Measurements from ENCODE around the gene C6. TPM values are rescaled to one million over a fixed set of nuclear protein-coding genes. Genes with fewer than 3 reads are reported as not detected.

C6 gene
- total RNA-seq, 1 experiment from 2014 or later: not detected

- no peak overlapping the region for H3K27ac Mint-ChIP-seq
Observed at GRCh38 chr5:41199660-41200059, 13.7 kb downstream of the C6 start.

More at GRCh38 chr5:41199660-41200059, 13.7 kb downstream of the C6 start:
- no peaks in the 10 kb centered on the region for H3K4me1 ChIP-seq (ENCODE audit: insufficient read depth, low read length)
- no peak overlapping the region for H2BK15ac ChIP-seq (ENCODE audit: low read depth, low read length)
- H3K79me1 ChIP-seq (ENCODE audit: insufficient read depth, low read depth, low read length, poor library complexity, severe bottlenecking): no peaks in the 10 kb centered on the region
- no peak for TF ChIP-seq CTCF (conservative IDR thresholded peaks at IDR 0.05)
- H3K9me3 Mint-ChIP-seq: peaks cover 9 to 11% of the 10 kb centered on the region in 2 experiments
- no peaks in the 10 kb centered on the region for H4K20me1 ChIP-seq (ENCODE audit: control insufficient read depth, insufficient read depth, insufficient read length)
- DNase-seq: no peak
- no peak overlapping the region for H2AFZ ChIP-seq (ENCODE audit: low read length)
- H3K23ac ChIP-seq (ENCODE audit: insufficient read length, low read depth, low read length): no peak overlapping the region
- H3K79me2 ChIP-seq (ENCODE audit: insufficient read depth, low read length): no peaks in the 10 kb centered on the region
- no CpG with 5 or more reads among the region's 3 CpGs for WGBS (ENCODE audit: extremely low coverage, insufficient read length, low lambda C conversion rate)
- no peak overlapping the region for H3K4ac ChIP-seq (ENCODE audit: low read depth, low read length)
- no peaks in the 10 kb centered on the region; the same call in 1 of the 2 replicates for H3K27me3 Mint-ChIP-seq (ENCODE audit: low read depth)
- no peak overlapping the region for H2BK120ac ChIP-seq (ENCODE audit: low read depth, low read length, poor library complexity, severe bottlenecking)
- no peak overlapping the region for H3K4me3 Mint-ChIP-seq
- no peak overlapping the region for H3K56ac ChIP-seq (ENCODE audit: insufficient read length, low read depth, low read length)
- H2BK5ac ChIP-seq (ENCODE audit: insufficient read length, low read length): no peak overlapping the region
- H3K4me1 Mint-ChIP-seq: no peaks in the 10 kb centered on the region; a peak in 1 of 4 replicates
- H3K23me2 ChIP-seq (ENCODE audit: insufficient read length, low read depth, low read length, poor library complexity, severe bottlenecking): no peaks in the 10 kb centered on the region
- H2AK5ac ChIP-seq (ENCODE audit: insufficient read length, low read length): no peak overlapping the region
- H3K27ac ChIP-seq (ENCODE audit: insufficient read length, low read depth, low read length): no peak overlapping the region
- no peak overlapping the region for H4K91ac ChIP-seq (ENCODE audit: insufficient read length, low read depth, low read length)
- no peak overlapping the region for H3K14ac ChIP-seq (ENCODE audit: insufficient read depth, low read length)
- no peak overlapping the region for H3T11ph ChIP-seq (ENCODE audit: low read length)
- H3K27me3 ChIP-seq (ENCODE audit: insufficient read depth, low read length): no peaks in the 10 kb centered on the region
- H3K18ac ChIP-seq (ENCODE audit: insufficient read length, low read depth, low read length): no peak overlapping the region
- H3K9me3 ChIP-seq (ENCODE audit: control insufficient read depth, low read depth, low read length): no peaks in the 10 kb centered on the region
- no peak overlapping the region for H4K5ac ChIP-seq (ENCODE audit: insufficient read length, low read depth, low read length)
- peaks cover 0 to 4% (median 3%) of the 10 kb centered on the region in 3 experiments; a peak in 4 of 7 replicates for H3K36me3 Mint-ChIP-seq (ENCODE audit: insufficient read depth in 1 of 3, low read depth in 3 of 3)
- no peak overlapping the region for H4K8ac ChIP-seq (replicated peaks; ENCODE audit: insufficient read length, low read depth, low read length)
- no peak overlapping the region for H3K4me2 ChIP-seq (ENCODE audit: insufficient read depth, insufficient read length, low read length)
- H2BK20ac ChIP-seq (ENCODE audit: low read depth, low read length, poor library complexity, severe bottlenecking): no peak overlapping the region
- H2BK12ac ChIP-seq (ENCODE audit: insufficient read length, low read depth, low read length): no peak overlapping the region
- H3K9ac ChIP-seq (ENCODE audit: extremely low read depth, insufficient read length, low read length): no peak overlapping the region
